DOHH2 (cell line): Measurements from ENCODE around the gene TIMM21.

ENCODE experiments used
- EZH2phosphoT487 ChIP-seq: fragments of 200-600 bp; sonication (generic); IDR thresholded peaks from 2 replicates; pipeline ENCODE4 v1.6.1; 2017; ENCODE audit warnings: borderline replicate concordance, mild to moderate bottlenecking, antibody characterized with exemption, low read length, moderate library complexity, mixed read lengths
- TF ChIP-seq, protein P1 (sequence below): fragments of 200-600 bp; sonication (generic); IDR thresholded peaks from one replicate; pipeline ENCODE4 v1.5.1; 2014; ENCODE audit warnings: antibody characterized with exemption, mild to moderate bottlenecking, low read depth, low read length; ENCODE audit not compliant: poor library complexity, severe bottlenecking

GRCh38 chr18:74171910-74172606 is 23.7 kb downstream of the TIMM21 start:
- TF ChIP-seq, protein P1, sequence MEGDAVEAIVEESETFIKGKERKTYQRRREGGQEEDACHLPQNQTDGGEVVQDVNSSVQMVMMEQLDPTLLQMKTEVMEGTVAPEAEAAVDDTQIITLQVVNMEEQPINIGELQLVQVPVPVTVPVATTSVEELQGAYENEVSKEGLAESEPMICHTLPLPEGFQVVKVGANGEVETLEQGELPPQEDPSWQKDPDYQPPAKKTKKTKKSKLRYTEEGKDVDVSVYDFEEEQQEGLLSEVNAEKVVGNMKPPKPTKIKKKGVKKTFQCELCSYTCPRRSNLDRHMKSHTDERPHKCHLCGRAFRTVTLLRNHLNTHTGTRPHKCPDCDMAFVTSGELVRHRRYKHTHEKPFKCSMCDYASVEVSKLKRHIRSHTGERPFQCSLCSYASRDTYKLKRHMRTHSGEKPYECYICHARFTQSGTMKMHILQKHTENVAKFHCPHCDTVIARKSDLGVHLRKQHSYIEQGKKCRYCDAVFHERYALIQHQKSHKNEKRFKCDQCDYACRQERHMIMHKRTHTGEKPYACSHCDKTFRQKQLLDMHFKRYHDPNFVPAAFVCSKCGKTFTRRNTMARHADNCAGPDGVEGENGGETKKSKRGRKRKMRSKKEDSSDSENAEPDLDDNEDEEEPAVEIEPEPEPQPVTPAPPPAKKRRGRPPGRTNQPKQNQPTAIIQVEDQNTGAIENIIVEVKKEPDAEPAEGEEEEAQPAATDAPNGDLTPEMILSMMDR: no peak
- TF ChIP-seq EZH2phosphoT487: no peak
